K562 treated with DMSO at 1 percent for 12 hours (cell line): ENCODE data around the gene PRDM4. TPM values are rescaled to one million over a fixed set of nuclear protein-coding genes. Genes with fewer than 3 reads are reported as not detected.

Experiments
- total RNA-seq: library from RNA; unstranded; fragments of 300-600 nt; gene quantifications from 2 replicates; pipeline ENCODE4 v1.2.3, GENCODE V29; 2022; ENCODE audit not compliant: insufficient read depth

The PRDM4 gene
- 6.0 and 20.0 TPM in 2 replicates for total RNA-seq

GRCh38 chr12:107760809-107761501, at the start of gene PRDM4:
Gene PRDM4 (minus strand): TSS chr12:107761137. CDS start chr12:107760515, 622 bp downstream.

GRCh38 chr12:107774349-107775029, 13.6 kb upstream of the PRDM4 start, which contains the start of gene ASCL4:
Gene ASCL4 (plus strand): TSS chr12:107774704. CDS start chr12:107775219, 515 bp downstream.

DNA sequence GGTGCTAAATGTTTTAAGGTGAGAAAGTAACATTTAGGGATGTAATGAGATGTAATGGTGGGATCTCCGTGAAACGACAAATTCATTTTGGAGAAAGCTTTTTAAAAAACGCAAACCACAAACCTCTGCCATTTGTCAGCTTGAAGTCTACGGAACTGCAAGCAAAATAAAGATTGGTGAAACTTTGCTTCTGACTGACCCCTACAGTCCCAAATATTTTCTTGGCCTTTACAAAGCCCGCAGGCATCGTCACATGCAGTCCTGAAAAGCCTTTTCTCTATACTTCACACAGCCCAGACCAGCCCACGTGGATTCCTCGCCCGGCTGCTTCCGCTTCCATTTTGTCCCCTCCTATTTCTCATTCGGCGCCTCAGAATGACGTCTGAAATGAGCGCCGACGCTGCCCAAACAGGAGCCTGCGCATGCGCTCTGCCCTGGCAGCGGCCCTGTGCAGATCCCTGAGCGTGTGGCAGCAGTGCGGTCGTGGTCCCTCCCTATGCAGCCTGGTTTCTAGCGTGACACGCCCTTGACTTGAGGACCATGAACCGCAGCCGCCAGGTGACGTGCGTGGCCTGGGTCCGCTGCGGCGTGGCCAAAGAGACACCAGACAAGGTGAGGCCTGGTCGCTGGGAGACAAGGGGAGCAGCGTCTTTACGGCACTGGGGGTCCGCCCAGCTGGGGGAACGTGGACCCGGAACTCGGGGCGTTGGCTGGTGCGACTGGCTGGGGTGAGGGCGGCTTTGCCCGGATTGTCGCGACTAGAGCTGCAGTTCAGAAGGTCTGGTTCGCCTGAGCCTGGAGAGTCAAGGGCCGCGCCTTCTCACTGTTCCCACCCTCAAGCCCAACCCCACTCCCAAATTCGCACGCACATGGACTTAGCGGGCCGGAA, 75.3 kb downstream of the PRDM4 start, which contains the start of gene PWP1:
TSS of gene PWP1 (plus strand) at position 440 of the 889 bp plus-strand sequence. CDS start at position 541, 101 bp downstream.

Other genes starting within 250 kb of the PRDM4 start
- gene PWP1, start 75.3 kb downstream of the PRDM4 start, total RNA-seq = 19.1 and 24.2 TPM in 2 replicates
- gene ASCL4, start 13.6 kb upstream of the PRDM4 start, total RNA-seq = not detected in 2 replicates